GM19193 (cell line): ENCODE data around the gene TBK1.

ENCODE experiments used
- POLR2A ChIP-seq: IDR thresholded peaks from 4 replicates; pipeline ENCODE4 v1.6.1; 2011; ENCODE audit not compliant: insufficient read depth, insufficient read length; ENCODE audit errors: extremely low read depth

Gene TBK1

GRCh38 chr12:64451687-64452558 is at the start of gene TBK1:
TBK1 (plus strand) TSS chr12:64452120; CDS start chr12:64455871, 3,751 bp downstream.
- TF ChIP-seq POLR2A: peak; percentile 90

- no peak for TF ChIP-seq POLR2A
Observed at GRCh38 chr12:64402181-64402580, 49.7 kb upstream of the TBK1 start.

- TF ChIP-seq POLR2A: peak; percentile 98
Observed at GRCh38 chr12:64403707-64404469, 48.0 kb upstream of the TBK1 start, which contains the start of gene XPOT. XPOT (plus strand) TSS chr12:64404392; CDS start chr12:64410036, 5,644 bp downstream.

- TF ChIP-seq POLR2A: peak; percentile 26
Observed at GRCh38 chr12:64404470-64405256, 47.3 kb upstream of the TBK1 start.

- no peak for TF ChIP-seq POLR2A
Observed at GRCh38 chr12:64407342-64408223, 44.3 kb upstream of the TBK1 start.

GRCh38 chr12:64411427-64411826 is 40.5 kb upstream of the TBK1 start:
- no peak for TF ChIP-seq POLR2A

- no peak for TF ChIP-seq POLR2A
Observed at GRCh38 chr12:64412459-64412858, 39.5 kb upstream of the TBK1 start.

- no peak for TF ChIP-seq POLR2A
Observed at GRCh38 chr12:64413884-64414283, 38.0 kb upstream of the TBK1 start.

- no peak for TF ChIP-seq POLR2A
Observed at GRCh38 chr12:64418209-64418608, 33.7 kb upstream of the TBK1 start.

- no peak for TF ChIP-seq POLR2A
Observed at GRCh38 chr12:64419696-64420095, 32.2 kb upstream of the TBK1 start.

- TF ChIP-seq POLR2A: no peak
Observed at GRCh38 chr12:64427988-64428387, 23.9 kb upstream of the TBK1 start.

GRCh38 chr12:64428956-64429355 is 23.0 kb upstream of the TBK1 start:
- no peak for TF ChIP-seq POLR2A

- no peak for TF ChIP-seq POLR2A
Observed at GRCh38 chr12:64430886-64431285, 21.0 kb upstream of the TBK1 start.

GRCh38 chr12:64431791-64432190 is 20.1 kb upstream of the TBK1 start:
- no peak for TF ChIP-seq POLR2A
